Measurements from ENCODE around the gene PPFIA2. TPM values are rescaled to one million over a fixed set of nuclear protein-coding genes. Genes with fewer than 3 reads are reported as not detected.

PPFIA2 gene
- total and polyA plus RNA-seq, 10 of the 15 experiments (the other 5 are each of a cell fraction or from before 2014, with no cell fraction given), result 0.06 to 0.39 (median 0.18) TPM; not detected in 6

GRCh38 chr12:81416571-81416970 is 342.6 kb downstream of the PPFIA2 start:
- no peak for ATAC-seq
- Histone ChIP-seq H3K27ac (ENCODE audit: control insufficient read depth, insufficient read depth) (no peak overlapping the region), H3K4me3 (no peak overlapping the region), H3K36me3 (ENCODE audit: control insufficient read depth in 2 of 2, insufficient read depth in 2 of 2, low read length in 1 of 2) (no peaks in the 10 kb centered on the region), H3K9ac (ENCODE audit: control insufficient read depth, insufficient read depth, low read length) (no peak overlapping the region), H4K20me1 (ENCODE audit: control insufficient read depth, insufficient read depth) (no peaks in the 10 kb centered on the region), H3K9me3 (replicated peaks; ENCODE audit: control insufficient read depth, insufficient read depth, low read length) (no peaks in the 10 kb centered on the region), H2AFZ (ENCODE audit: control insufficient read depth, low read depth, low read length) (no peak overlapping the region), H3K79me2 (ENCODE audit: control insufficient read depth, insufficient read depth, low read length) (no peaks in the 10 kb centered on the region), H3K4me1 (ENCODE audit: control insufficient read depth, insufficient read depth, low read length) (no peaks in the 10 kb centered on the region), H3K27me3 (replicated peaks in 1 of 2; ENCODE audit: control insufficient read depth in 2 of 2, insufficient read depth in 2 of 2, low read length in 1 of 2) (no peaks in the 10 kb centered on the region), H3K4me2 (ENCODE audit: control insufficient read depth, insufficient read depth) (no peak overlapping the region)
- ChIA-PET SMC1A (ENCODE audit: uncharacterized antibody, unreplicated experiment) (no interaction called here), POLR2A (no interaction called here), RAD21 (ENCODE audit: unreplicated experiment) (no interaction called here), CTCF (no interaction called here)
- intact Hi-C loops (cut with micrococcal nuclease; ENCODE audit: unreplicated experiment) (no loop called here), in situ Hi-C loops (cut with MboI) (no loop called here)
- 18% methylated on average over 1 of the region's 1 CpG for WGBS (ENCODE audit: insufficient coverage, insufficient replicate concordance, low lambda C conversion rate, missing lambda C conversion rate)
- BruUV-seq (replicated peaks), result no TSS peak
- no peak for DNase-seq (ENCODE audit: low read depth, low spot score)
- no peak for TF ChIP-seq E4F1 (IDR thresholded peaks at IDR 0.05; ENCODE audit: borderline replicate concordance, partially characterized antibody)
- no peak for TF ChIP-seq TCF12 (IDR thresholded peaks at IDR 0.05; ENCODE audit: low read depth, low read length)
- no peak for TF ChIP-seq ATF2 (IDR thresholded peaks at IDR 0.05; ENCODE audit: low read length)
- TF ChIP-seq TARDBP (IDR thresholded peaks at IDR 0.05; ENCODE audit: borderline replicate concordance), result no peak
- no peak for TF ChIP-seq CBX5 (IDR thresholded peaks at IDR 0.05; ENCODE audit: low read depth)
- no peak for TF ChIP-seq ASH2L (IDR thresholded peaks at IDR 0.05; ENCODE audit: borderline replicate concordance, low read depth)
- FAIRE-seq, result no peak

Measured in GM12878 (cell line).